SU-DHL-6 (cell line): ENCODE measurements around the gene SIK3.

ENCODE experiments used
- H2AFZ ChIP-seq: fragments of 200-600 bp; sonication (generic); 2 replicates; pipeline ENCODE4 v1.6.1; 2014; ENCODE audit warnings: low read depth, mild to moderate bottlenecking, moderate library complexity, mixed read lengths, antibody characterized with exemption, low read length; ENCODE audit not compliant: severe bottlenecking
- H3F3A ChIP-seq: fragments of 200-600 bp; shearing (Covaris generic); 2 replicates; pipeline ENCODE4 v1.6.0; 2016; ENCODE audit warnings: antibody characterized with exemption, mild to moderate bottlenecking; ENCODE audit not compliant: insufficient read depth
- H3K27ac ChIP-seq: fragments of 200-600 bp; sonication (generic); 2 replicates; pipeline ENCODE4 v1.5.1; 2016; ENCODE audit warnings: low read depth, mild to moderate bottlenecking, low read length, moderate library complexity, mixed read lengths
- H3K27me3 ChIP-seq: fragments of 200-600 bp; sonication (generic), shearing (Covaris generic); 2 replicates; pipeline ENCODE4 v1.6.0; 2014; ENCODE audit warnings: mild to moderate bottlenecking, low read length
- H3K36me3 ChIP-seq: fragments of 200-600 bp; sonication (generic); 2 replicates; pipeline ENCODE4 v1.6.1; 2014; ENCODE audit warnings: mild to moderate bottlenecking, low read length, mixed read lengths
- H3K4me2 ChIP-seq: fragments of 300-600, 200-600 bp; shearing (Covaris generic), sonication (generic); 2 replicates; pipeline ENCODE4 v1.6.0; 2014; ENCODE audit warnings: low read length, low read depth, mild to moderate bottlenecking; ENCODE audit not compliant: poor library complexity, severe bottlenecking
- H3K4me3 ChIP-seq: fragments of 200-600 bp; sonication (generic); 2 replicates; pipeline ENCODE4 v1.5.1; 2014; ENCODE audit warnings: antibody characterized with exemption, low read length, mild to moderate bottlenecking, mixed read lengths; ENCODE audit not compliant: insufficient read depth, poor library complexity, severe bottlenecking
- H3K79me2 ChIP-seq: fragments of 200-600 bp; sonication (generic); 2 replicates; pipeline ENCODE4 v1.6.1; 2014; ENCODE audit warnings: mild to moderate bottlenecking, low read length, moderate library complexity; ENCODE audit not compliant: insufficient read depth
- H3K9ac ChIP-seq: fragments of 200-600 bp; sonication (generic); 2 replicates; pipeline ENCODE4 v1.7.0; 2014; ENCODE audit warnings: mild to moderate bottlenecking, low read length
- H3K9me2 ChIP-seq: fragments of 200-600 bp; sonication (generic); replicated peaks from 2 replicates; pipeline ENCODE4 v1.6.1; 2014; ENCODE audit warnings: low read length; ENCODE audit not compliant: insufficient read depth
- H3K9me3 ChIP-seq: fragments of 200-600 bp; sonication (generic); 2 replicates; pipeline ENCODE4 v1.6.1; 2014; ENCODE audit warnings: low read length, mixed read lengths; ENCODE audit not compliant: insufficient read depth
- H4K20me1 ChIP-seq: fragments of 200-600 bp; sonication (generic); 2 replicates; pipeline ENCODE4 v1.6.1; 2014; ENCODE audit warnings: low read depth, mild to moderate bottlenecking, antibody characterized with exemption, low read length, moderate library complexity, mixed read lengths
- EZH2phosphoT487 ChIP-seq: fragments of 200-600 bp; sonication (generic), shearing (Covaris generic); conservative IDR thresholded peaks from 2 replicates; pipeline ENCODE4 v1.6.1; 2018; ENCODE audit warnings: mild to moderate bottlenecking, antibody characterized with exemption, low read length, moderate library complexity, mixed read lengths
- TF ChIP-seq, protein P1 (sequence below): fragments of 200-600 bp; sonication (generic); IDR thresholded peaks from one replicate; pipeline ENCODE4 v1.5.1; 2017; ENCODE audit warnings: antibody characterized with exemption, mild to moderate bottlenecking, low read length, moderate library complexity; ENCODE audit not compliant: insufficient read depth, poor library complexity, severe bottlenecking

The SIK3 gene

DNA sequence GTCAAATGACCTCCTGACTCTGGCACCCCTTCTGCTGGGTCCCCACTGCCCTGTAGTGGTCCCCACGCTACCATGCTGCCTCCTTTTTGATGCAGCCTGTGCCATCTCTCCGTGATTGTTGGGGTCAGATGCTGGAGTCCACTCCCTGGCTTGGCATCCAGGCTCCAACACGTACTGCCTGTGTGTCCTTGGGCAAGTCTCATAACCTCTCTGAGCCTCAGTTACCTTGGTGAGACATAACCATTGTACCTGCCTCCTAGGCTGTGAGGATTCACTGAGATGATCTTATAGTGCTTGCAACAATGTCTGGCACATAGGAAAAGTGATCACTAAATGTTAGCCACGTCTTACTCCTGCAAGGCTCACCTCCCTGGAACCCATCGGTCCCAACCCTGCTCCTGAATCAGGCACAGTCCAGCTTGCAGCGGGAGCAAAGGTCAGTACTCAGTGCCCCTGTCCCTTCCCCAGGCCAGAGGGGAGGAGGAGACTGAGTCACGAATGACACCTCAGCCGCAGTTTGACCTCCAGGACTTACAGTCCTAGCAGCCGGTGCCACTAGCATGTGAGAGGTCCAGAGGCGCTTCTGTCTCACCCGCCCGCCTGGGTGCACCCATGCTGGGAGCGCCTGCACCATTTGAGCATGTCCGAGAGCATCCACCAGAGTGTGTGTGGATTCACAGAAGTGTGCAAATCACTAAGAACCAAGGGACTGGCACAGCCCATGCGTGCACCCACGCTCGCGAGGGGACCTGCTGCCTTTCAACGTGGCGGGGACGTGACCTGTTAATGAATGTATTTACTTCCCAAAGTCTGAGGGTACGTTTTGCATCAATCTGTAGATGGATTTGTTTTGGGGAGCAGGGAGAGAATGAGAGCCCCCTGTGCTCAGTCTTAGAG lies 272.1 kb downstream of the SIK3 start:
- H3K79me2 ChIP-seq: no peaks in the 10 kb centered on the region
- H3K27ac ChIP-seq: no peak overlapping the region
- H3K9me3 ChIP-seq: no peaks in the 10 kb centered on the region
- no peaks in the 10 kb centered on the region for H3F3A ChIP-seq
- TF ChIP-seq EZH2phosphoT487: no peak
- TF ChIP-seq, protein P1, sequence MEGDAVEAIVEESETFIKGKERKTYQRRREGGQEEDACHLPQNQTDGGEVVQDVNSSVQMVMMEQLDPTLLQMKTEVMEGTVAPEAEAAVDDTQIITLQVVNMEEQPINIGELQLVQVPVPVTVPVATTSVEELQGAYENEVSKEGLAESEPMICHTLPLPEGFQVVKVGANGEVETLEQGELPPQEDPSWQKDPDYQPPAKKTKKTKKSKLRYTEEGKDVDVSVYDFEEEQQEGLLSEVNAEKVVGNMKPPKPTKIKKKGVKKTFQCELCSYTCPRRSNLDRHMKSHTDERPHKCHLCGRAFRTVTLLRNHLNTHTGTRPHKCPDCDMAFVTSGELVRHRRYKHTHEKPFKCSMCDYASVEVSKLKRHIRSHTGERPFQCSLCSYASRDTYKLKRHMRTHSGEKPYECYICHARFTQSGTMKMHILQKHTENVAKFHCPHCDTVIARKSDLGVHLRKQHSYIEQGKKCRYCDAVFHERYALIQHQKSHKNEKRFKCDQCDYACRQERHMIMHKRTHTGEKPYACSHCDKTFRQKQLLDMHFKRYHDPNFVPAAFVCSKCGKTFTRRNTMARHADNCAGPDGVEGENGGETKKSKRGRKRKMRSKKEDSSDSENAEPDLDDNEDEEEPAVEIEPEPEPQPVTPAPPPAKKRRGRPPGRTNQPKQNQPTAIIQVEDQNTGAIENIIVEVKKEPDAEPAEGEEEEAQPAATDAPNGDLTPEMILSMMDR: no peak
- H3K27me3 ChIP-seq: no peaks in the 10 kb centered on the region
- no peaks in the 10 kb centered on the region for H4K20me1 ChIP-seq
- H2AFZ ChIP-seq: no peak overlapping the region
- H3K4me3 ChIP-seq: no peak overlapping the region
- H3K9me2 ChIP-seq: no peaks in the 10 kb centered on the region
- no peaks in the 10 kb centered on the region for H3K36me3 ChIP-seq
- no peak overlapping the region for H3K9ac ChIP-seq
- no peak overlapping the region for H3K4me2 ChIP-seq

DNA sequence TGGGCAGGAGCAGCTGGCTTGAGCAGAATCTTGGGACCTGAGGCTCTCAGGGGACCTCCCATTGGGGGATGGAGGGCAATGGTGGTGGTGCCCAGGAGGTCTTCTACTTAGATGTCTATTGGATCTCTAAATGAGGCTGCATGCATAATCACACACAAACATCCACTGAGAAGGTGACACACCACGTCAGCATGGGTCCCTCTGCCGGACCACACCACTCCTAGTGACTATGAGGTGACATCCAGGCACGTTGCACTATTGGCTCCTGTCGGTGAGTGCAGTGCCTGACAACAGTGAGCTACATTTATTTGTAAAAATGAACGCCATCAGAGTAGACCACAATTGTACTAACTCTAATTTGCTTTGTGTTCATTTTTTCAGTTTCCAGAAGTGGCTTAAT lies 272.8 kb downstream of the SIK3 start:
- no peak overlapping the region for H3K4me2 ChIP-seq
- no peaks in the 10 kb centered on the region for H3F3A ChIP-seq
- H2AFZ ChIP-seq: no peak overlapping the region
- H3K9me2 ChIP-seq: no peaks in the 10 kb centered on the region
- H3K9ac ChIP-seq: no peak overlapping the region
- H3K27me3 ChIP-seq: no peaks in the 10 kb centered on the region
- no peak overlapping the region for H3K27ac ChIP-seq
- H3K36me3 ChIP-seq: no peaks in the 10 kb centered on the region
- no peak overlapping the region for H3K4me3 ChIP-seq
- H3K9me3 ChIP-seq: no peaks in the 10 kb centered on the region
- H4K20me1 ChIP-seq: no peaks in the 10 kb centered on the region
- no peaks in the 10 kb centered on the region for H3K79me2 ChIP-seq
- no peak for TF ChIP-seq EZH2phosphoT487
- TF ChIP-seq, protein P1: no peak

DNA sequence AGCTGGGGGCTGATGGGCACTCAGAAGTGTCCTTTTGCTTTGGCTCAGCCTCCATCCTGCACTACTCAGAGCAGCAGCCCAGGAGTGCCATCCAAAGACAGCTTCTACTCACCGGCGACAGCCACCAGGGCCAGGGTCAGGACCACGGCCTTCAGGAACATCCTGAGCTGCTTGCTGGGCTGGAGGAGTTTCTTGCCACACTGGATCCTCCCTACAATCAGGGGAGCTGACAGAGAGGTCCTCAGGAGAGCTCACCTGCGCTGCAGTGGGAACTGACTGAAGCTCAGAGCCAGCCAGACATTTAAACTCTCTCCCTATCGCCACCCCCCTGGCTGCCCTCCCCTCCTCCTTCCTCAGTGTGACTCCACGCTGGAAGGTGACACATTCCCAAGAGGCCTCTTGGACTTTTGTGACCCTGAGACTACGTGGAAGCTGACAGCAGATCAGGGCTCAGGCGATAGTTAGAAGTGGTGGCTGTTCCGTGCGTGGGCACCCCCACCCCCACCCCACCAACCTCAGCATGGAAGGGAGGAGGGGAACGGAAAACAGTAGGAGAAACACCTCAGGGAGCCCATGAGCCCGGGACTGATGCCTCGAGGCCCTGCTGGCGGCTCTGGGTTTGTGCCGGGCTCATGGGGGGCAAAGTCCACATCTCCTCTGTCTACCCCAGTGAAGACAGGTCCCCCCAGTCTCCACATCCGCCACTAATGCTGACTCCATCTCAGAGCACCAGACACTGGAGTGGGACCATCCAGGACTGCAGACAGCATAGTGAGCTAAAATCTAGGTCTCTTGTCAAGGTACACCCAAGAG lies 275.0 kb downstream of the SIK3 start, which contains the start of gene APOA4:
Gene APOA4, minus strand, starts transcription at position 274 of the 813 bp plus-strand sequence. Its CDS starts 113 bp downstream, at position 161.
- H3K9ac ChIP-seq: no peak within 1 kb of the TSS
- no peak within 1 kb of the TSS for H3K27ac ChIP-seq
- H3K9me3 ChIP-seq: no peaks in the 10 kb centered on the region
- H3K9me2 ChIP-seq: no peaks in the 10 kb centered on the region
- no peaks in the 10 kb centered on the region for H3K27me3 ChIP-seq
- H2AFZ ChIP-seq: no peak within 1 kb of the TSS
- H3K4me3 ChIP-seq: no peak within 1 kb of the TSS
- H4K20me1 ChIP-seq: no peaks in the 10 kb centered on the region
- H3K36me3 ChIP-seq: no peaks in the 10 kb centered on the region
- no peaks in the 10 kb centered on the region for H3K79me2 ChIP-seq
- H3K4me2 ChIP-seq: no peak within 1 kb of the TSS
- no peaks in the 10 kb centered on the region for H3F3A ChIP-seq
- TF ChIP-seq, protein P1: no peak
- TF ChIP-seq EZH2phosphoT487: no peak
